Neuronal stem cell (in vitro differentiated cells): ENCODE results near the gene CLDN24.

ENCODE experiments used
- DNase-seq: peaks from one replicate; pipeline ENCODE4 v3.0.0-alpha.2; 2013; ENCODE audit warnings: low spot score
- H2AFZ ChIP-seq: one replicate; pipeline ENCODE4 v1.6.1; 2013; ENCODE audit warnings: mild to moderate bottlenecking, low read length, inconsistent platforms
- H2AK5ac ChIP-seq: 2 replicates; pipeline ENCODE4 v1.6.1; 2013; ENCODE audit warnings: low read depth, mild to moderate bottlenecking, inconsistent platforms, low read length, moderate library complexity, mixed read lengths
- H2BK120ac ChIP-seq: 2 replicates; pipeline ENCODE4 v1.6.1; 2013; ENCODE audit warnings: low read depth, mild to moderate bottlenecking, inconsistent platforms, low read length, moderate library complexity, mixed read lengths
- H2BK12ac ChIP-seq: one replicate; pipeline ENCODE4 v1.6.1; 2013; ENCODE audit warnings: low read length, inconsistent platforms
- H2BK15ac ChIP-seq: 2 replicates; pipeline ENCODE4 v1.6.1; 2013; ENCODE audit warnings: mild to moderate bottlenecking, low read length, inconsistent platforms, mixed read lengths
- H2BK5ac ChIP-seq: one replicate; pipeline ENCODE4 v1.6.1; 2013; ENCODE audit warnings: inconsistent platforms, mild to moderate bottlenecking, low read length, moderate library complexity
- H3K14ac ChIP-seq: one replicate; pipeline ENCODE4 v1.6.1; 2013; ENCODE audit warnings: low read length, inconsistent platforms
- H3K18ac ChIP-seq: 2 replicates; pipeline ENCODE4 v1.6.1; 2013; ENCODE audit warnings: low read length, inconsistent platforms
- H3K23ac ChIP-seq: 2 replicates; pipeline ENCODE4 v1.6.1; 2013; ENCODE audit warnings: low read depth, mild to moderate bottlenecking, mixed read lengths, low read length, inconsistent platforms; ENCODE audit not compliant: poor library complexity
- H3K27ac ChIP-seq: replicated peaks from 3 replicates; pipeline ENCODE4 v1.5.1; 2013; ENCODE audit warnings: low read length, inconsistent platforms
- H3K27me3 ChIP-seq, 3 experiments: 2 replicates each; pipeline ENCODE4 v1.6.1; 2013; ENCODE audit warnings: low read length in 3 of 3, mild to moderate bottlenecking in 2 of 3, inconsistent platforms in 1 of 3, low read depth in 1 of 3, mixed read lengths in 1 of 3, moderate library complexity in 1 of 3; ENCODE audit not compliant: control insufficient read depth in 3 of 3, insufficient read depth in 3 of 3
- H3K36me3 ChIP-seq, 2 donors: replicated peaks in 1 of 2; 2 replicates each; pipeline ENCODE4 v1.6.1; 2013; ENCODE audit warnings: low read length in 2 of 2; ENCODE audit not compliant: control insufficient read depth in 2 of 2, insufficient read depth in 2 of 2
- H3K4ac ChIP-seq: 2 replicates; pipeline ENCODE4 v1.6.1; 2013; ENCODE audit warnings: inconsistent platforms, mild to moderate bottlenecking, low read length, moderate library complexity
- H3K4me1 ChIP-seq, 2 donors: 1 replicate in 1 of 2; 2 replicates in 1 of 2; pipeline ENCODE4 v1.6.1; 2013; ENCODE audit warnings: low read length in 2 of 2, low read depth in 1 of 2; ENCODE audit not compliant: control insufficient read depth in 2 of 2, insufficient read depth in 1 of 2
- H3K4me2 ChIP-seq: one replicate; pipeline ENCODE4 v1.6.1; 2013; ENCODE audit warnings: mild to moderate bottlenecking, low read length, inconsistent platforms; ENCODE audit not compliant: insufficient read depth, poor library complexity, severe bottlenecking
- H3K4me3 ChIP-seq, 2 donors: 2 replicates each; pipeline ENCODE4 v1.5.1; 2013; ENCODE audit warnings: low read length in 2 of 2, mild to moderate bottlenecking in 2 of 2, inconsistent platforms in 1 of 2, moderate library complexity in 1 of 2
- H3K79me1 ChIP-seq: one replicate; pipeline ENCODE4 v1.6.1; 2013; ENCODE audit warnings: low read depth, mild to moderate bottlenecking, inconsistent platforms, low read length, moderate library complexity
- H3K9ac ChIP-seq: one replicate; pipeline ENCODE4 v1.6.1; 2013; ENCODE audit warnings: mild to moderate bottlenecking, low read depth, low read length, inconsistent platforms; ENCODE audit not compliant: poor library complexity
- H3K9me3 ChIP-seq, 2 donors: replicated peaks in 1 of 2; 2 replicates each; pipeline versions ENCODE3 to v1.6.1; 2013; ENCODE audit warnings: low read length in 2 of 2, mild to moderate bottlenecking in 2 of 2, inconsistent platforms in 1 of 2, low read depth in 1 of 2, mixed read lengths in 1 of 2, moderate library complexity in 1 of 2; ENCODE audit not compliant: control insufficient read depth in 2 of 2, insufficient read depth in 1 of 2
- H4K8ac ChIP-seq: one replicate; pipeline ENCODE4 v1.6.1; 2013; ENCODE audit warnings: low read depth, mild to moderate bottlenecking, inconsistent platforms, low read length, moderate library complexity
- H4K91ac ChIP-seq: one replicate; pipeline ENCODE4 v1.6.1; 2013; ENCODE audit warnings: low read length, low read depth, mild to moderate bottlenecking, inconsistent platforms; ENCODE audit not compliant: poor library complexity
- WGBS, 2 donors: extraction: QIAGEN DNeasy Blood & Tissue Kit; methylation state at CpG; one replicate each; pipeline ENCODE4 v1.1.7; 2013; ENCODE audit warnings: missing lambda C conversion rate in 2 of 2, mixed read lengths in 1 of 2; ENCODE audit not compliant: insufficient read length in 2 of 2, insufficient replicate concordance in 1 of 2; ENCODE audit errors: extremely low coverage in 2 of 2; 5-methylcytosine and 5-hydroxymethylcytosine counted together

CLDN24 gene

GRCh38 chr4:183306811-183307210 lies 15.4 kb downstream of the CLDN24 start:
- Histone ChIP-seq H3K4me1 (no peaks in the 10 kb centered on the region), H2AK5ac (no peak overlapping the region), H3K9ac (no peak overlapping the region), H3K4ac (no peak overlapping the region), H3K9me3 (peaks cover 0 to 12% of the 10 kb centered on the region in 2 donors), H3K18ac (no peak overlapping the region), H2AFZ (no peak overlapping the region), H2BK12ac (no peak overlapping the region), H3K27me3 (no peaks in the 10 kb centered on the region), H2BK15ac (no peak overlapping the region), H2BK5ac (no peak overlapping the region), H3K4me2 (no peak overlapping the region), H3K14ac (no peak overlapping the region), H3K79me1 (no peaks in the 10 kb centered on the region), H4K91ac (no peak overlapping the region), H3K27ac (no peak overlapping the region), H4K8ac (no peak overlapping the region), H2BK120ac (no peak overlapping the region), H3K36me3 (peaks cover 3 to 21% of the 10 kb centered on the region in 2 donors), H3K4me3 (no peak overlapping the region), H3K23ac (no peak overlapping the region)
- no peak for DNase-seq
- no CpG with 5 or more reads among the region's 3 CpGs for WGBS, 2 donors

GRCh38 chr4:183304538-183304937 lies 17.7 kb downstream of the CLDN24 start:
- Histone ChIP-seq H4K8ac (no peak overlapping the region), H3K4me3 (no peak overlapping the region), H2AFZ (no peak overlapping the region), H2BK15ac (no peak overlapping the region), H3K27me3 (no peaks in the 10 kb centered on the region), H3K79me1 (no peaks in the 10 kb centered on the region), H3K14ac (no peak overlapping the region), H3K23ac (no peak overlapping the region), H3K36me3 (peaks cover 4 to 23% of the 10 kb centered on the region in 2 donors), H2BK5ac (no peak overlapping the region), H3K4ac (no peak overlapping the region), H4K91ac (no peak overlapping the region), H3K4me2 (no peak overlapping the region), H3K9me3 (peaks cover 0 to 12% of the 10 kb centered on the region in 2 donors), H3K9ac (no peak overlapping the region), H2BK12ac (no peak overlapping the region), H2AK5ac (no peak overlapping the region), H3K27ac (no peak overlapping the region), H3K18ac (no peak overlapping the region), H3K4me1 (peaks cover 4 to 5% of the 10 kb centered on the region in 2 donors), H2BK120ac (no peak overlapping the region)
- no CpG with 5 or more reads among the region's 2 CpGs for WGBS, 2 donors
- no peak for DNase-seq

- H3K18ac ChIP-seq: no peak overlapping the region
- H3K9me3 ChIP-seq: peaks cover 0 to 12% of the 10 kb centered on the region in 2 donors
- H3K14ac ChIP-seq: no peak overlapping the region
- H4K8ac ChIP-seq: no peak overlapping the region
- WGBS, 2 donors: no CpG with 5 or more reads among the region's 4 CpGs
- H3K4ac ChIP-seq: no peak overlapping the region
- no peak overlapping the region for H4K91ac ChIP-seq
- H3K23ac ChIP-seq: no peak overlapping the region
- H2BK5ac ChIP-seq: no peak overlapping the region
- H3K27me3 ChIP-seq: no peaks in the 10 kb centered on the region
- H3K4me3 ChIP-seq: no peak overlapping the region
- no peak overlapping the region for H2AFZ ChIP-seq
- no peak overlapping the region for H2BK120ac ChIP-seq
- H2BK12ac ChIP-seq: no peak overlapping the region
- H2AK5ac ChIP-seq: no peak overlapping the region
- no peak overlapping the region for H3K9ac ChIP-seq
- H3K4me2 ChIP-seq: no peak overlapping the region
- no peak for DNase-seq
- H3K36me3 ChIP-seq: peaks cover 5 to 23% of the 10 kb centered on the region in 2 donors
- H3K79me1 ChIP-seq: no peaks in the 10 kb centered on the region
- H3K27ac ChIP-seq: no peak overlapping the region
- H3K4me1 ChIP-seq: peaks cover 4 to 6% of the 10 kb centered on the region in 2 donors
- no peak overlapping the region for H2BK15ac ChIP-seq
Observed at GRCh38 chr4:183304067-183304466, 18.2 kb downstream of the CLDN24 start.

- H3K4me1 ChIP-seq: peaks cover 4 to 6% of the 10 kb centered on the region in 2 donors
- no peaks in the 10 kb centered on the region for H3K79me1 ChIP-seq
- no peak overlapping the region for H2BK5ac ChIP-seq
- H3K36me3 ChIP-seq: peaks cover 5 to 23% of the 10 kb centered on the region in 2 donors
- no peak overlapping the region for H2BK120ac ChIP-seq
- no peak overlapping the region for H2AFZ ChIP-seq
- no peak overlapping the region for H3K4me2 ChIP-seq
- no peak overlapping the region for H4K8ac ChIP-seq
- H3K4me3 ChIP-seq: no peak overlapping the region
- H3K18ac ChIP-seq: no peak overlapping the region
- no peak overlapping the region for H4K91ac ChIP-seq
- peaks cover 0 to 12% of the 10 kb centered on the region in 2 donors for H3K9me3 ChIP-seq
- no peak overlapping the region for H3K9ac ChIP-seq
- H3K27ac ChIP-seq: no peak overlapping the region
- DNase-seq: no peak
- H3K14ac ChIP-seq: no peak overlapping the region
- WGBS, 2 donors: no CpG with 5 or more reads among the region's 4 CpGs
- H3K23ac ChIP-seq: no peak overlapping the region
- no peak overlapping the region for H3K4ac ChIP-seq
- H2BK15ac ChIP-seq: no peak overlapping the region
- no peaks in the 10 kb centered on the region for H3K27me3 ChIP-seq
- H2BK12ac ChIP-seq: no peak overlapping the region
- H2AK5ac ChIP-seq: no peak overlapping the region
Observed at GRCh38 chr4:183303301-183303700, 18.9 kb downstream of the CLDN24 start.
